Effector memory CD8-positive, alpha-beta T cell (primary cell): ENCODE data around the gene IST1.
A peak's percentile ranks its signal among the peaks of the same experiment; 100 is the strongest.

ENCODE experiments used
- ATAC-seq: fragments of 150-1000 bp; cut with Tn5 transposase; replicated peaks from 2 replicates; pipeline ENCODE4 v1.10.0; 2021; ENCODE audit warnings: mild to moderate bottlenecking, moderate library complexity
- DNase-seq, 3 experiments: peaks; one replicate each; pipeline ENCODE4 v3.0.0; 2021
- H3K27ac Mint-ChIP-seq, 2 donors: one replicate each; pipeline ENCODE4 v1.8.0; 2022; ENCODE audit warnings: mild to moderate bottlenecking in 2 of 2, mixed read lengths in 2 of 2, moderate library complexity in 2 of 2
- H3K27me3 Mint-ChIP-seq, 2 donors: one replicate each; pipeline ENCODE4 v1.8.0; 2022; ENCODE audit warnings: mixed read lengths in 2 of 2
- H3K36me3 Mint-ChIP-seq: one replicate; pipeline ENCODE4 v1.8.0; 2022; ENCODE audit warnings: mild to moderate bottlenecking, moderate library complexity, mixed read lengths; ENCODE audit not compliant: insufficient read depth
- H3K4me1 Mint-ChIP-seq, 2 donors: one replicate each; pipeline ENCODE4 v1.8.0; 2022; ENCODE audit warnings: low read depth in 2 of 2, mixed read lengths in 2 of 2
- H3K4me3 Mint-ChIP-seq, 2 donors: one replicate each; pipeline ENCODE4 v1.8.0; 2022; ENCODE audit warnings: mild to moderate bottlenecking in 2 of 2, mixed read lengths in 2 of 2, moderate library complexity in 2 of 2
- H3K9me3 Mint-ChIP-seq, 2 donors: one replicate each; pipeline ENCODE4 v1.8.0; 2022; ENCODE audit warnings: mixed read lengths in 2 of 2

The IST1 gene

GRCh38 chr16:71914802-71915201 lies 19.5 kb downstream of the IST1 start:
- H3K27ac Mint-ChIP-seq = peak overlapping the region; percentile 53 to 73
- H3K9me3 Mint-ChIP-seq = no peaks in the 10 kb centered on the region
- ATAC-seq = no peak
- peak overlapping the region in 1 of 2 donors; percentile 42 for H3K4me3 Mint-ChIP-seq
- H3K4me1 Mint-ChIP-seq = peaks cover 49 to 72% of the 10 kb centered on the region in 2 donors
- H3K27me3 Mint-ChIP-seq = no peaks in the 10 kb centered on the region
- no peak for DNase-seq
- peaks cover 60% of the 10 kb centered on the region for H3K36me3 Mint-ChIP-seq

GRCh38 chr16:71915350-71915749 lies 20.0 kb downstream of the IST1 start:
- peak overlapping the region; percentile 54 to 73 for H3K27ac Mint-ChIP-seq
- no peak for ATAC-seq
- no peaks in the 10 kb centered on the region for H3K27me3 Mint-ChIP-seq
- H3K36me3 Mint-ChIP-seq = peaks cover 62% of the 10 kb centered on the region
- peak overlapping the region; percentile 13 to 42 for H3K4me3 Mint-ChIP-seq
- DNase-seq = no peak
- peaks cover 45 to 67% of the 10 kb centered on the region in 2 donors for H3K4me1 Mint-ChIP-seq
- H3K9me3 Mint-ChIP-seq = no peaks in the 10 kb centered on the region

GRCh38 chr16:71916397-71916920 lies 21.1 kb downstream of the IST1 start:
- Mint-ChIP-seq H3K4me1 (peaks cover 42 to 64% of the 10 kb centered on the region in 2 donors), H3K4me3 (no peak overlapping the region), H3K27ac (peak overlapping the region in 1 of 2 donors; percentile 54), H3K27me3 (no peaks in the 10 kb centered on the region), H3K36me3 (peaks cover 71% of the 10 kb centered on the region), H3K9me3 (no peaks in the 10 kb centered on the region)
- DNase-seq = no peak
- ATAC-seq = no peak

- peaks cover 33 to 53% of the 10 kb centered on the region in 2 donors for H3K4me1 Mint-ChIP-seq
- H3K9me3 Mint-ChIP-seq = no peaks in the 10 kb centered on the region
- H3K4me3 Mint-ChIP-seq = no peak overlapping the region
- no peaks in the 10 kb centered on the region for H3K27me3 Mint-ChIP-seq
- peaks cover 76% of the 10 kb centered on the region for H3K36me3 Mint-ChIP-seq
- DNase-seq = no peak
- no peak for ATAC-seq
- peak overlapping the region; percentile 11 to 23 for H3K27ac Mint-ChIP-seq
These were observed 22.6 kb downstream of the IST1 start for GRCh38 chr16:71917900-71918299.

- DNase-seq = no peak
- Mint-ChIP-seq H3K27ac (peak overlapping the region in 1 of 2 donors; percentile 74), H3K4me1 (peaks cover 29 to 47% of the 10 kb centered on the region in 2 donors), H3K9me3 (no peaks in the 10 kb centered on the region), H3K27me3 (no peaks in the 10 kb centered on the region), H3K36me3 (peaks cover 87% of the 10 kb centered on the region), H3K4me3 (no peak overlapping the region)
- no peak for ATAC-seq
These were observed 23.7 kb downstream of the IST1 start for GRCh38 chr16:71919035-71919434.

GRCh38 chr16:71920658-71921057 lies 25.3 kb downstream of the IST1 start:
- H3K27me3 Mint-ChIP-seq = no peaks in the 10 kb centered on the region
- H3K4me3 Mint-ChIP-seq = no peak overlapping the region
- H3K36me3 Mint-ChIP-seq = peaks cover 96% of the 10 kb centered on the region
- peak overlapping the region in 1 of 2 donors; percentile 47 for H3K27ac Mint-ChIP-seq
- no peaks in the 10 kb centered on the region for H3K9me3 Mint-ChIP-seq
- DNase-seq = no peak
- no peak for ATAC-seq
- H3K4me1 Mint-ChIP-seq = peaks cover 21 to 36% of the 10 kb centered on the region in 2 donors

GRCh38 chr16:71923941-71924690 lies 28.8 kb downstream of the IST1 start:
- Mint-ChIP-seq H3K27ac (no peak overlapping the region), H3K27me3 (no peaks in the 10 kb centered on the region), H3K4me3 (no peak overlapping the region), H3K36me3 (peaks cover 97% of the 10 kb centered on the region), H3K9me3 (no peaks in the 10 kb centered on the region), H3K4me1 (peaks cover 7 to 14% of the 10 kb centered on the region in 2 donors)
- DNase-seq = no peak
- no peak for ATAC-seq

GRCh38 chr16:71924710-71925109 lies 29.4 kb downstream of the IST1 start:
- DNase-seq (no peak), ATAC-seq (no peak)
- no peak overlapping the region for H3K27ac Mint-ChIP-seq
- H3K4me1 Mint-ChIP-seq = peaks cover 6 to 13% of the 10 kb centered on the region in 2 donors
- H3K36me3 Mint-ChIP-seq = peaks cover 98% of the 10 kb centered on the region
- no peak overlapping the region for H3K4me3 Mint-ChIP-seq
- no peaks in the 10 kb centered on the region for H3K27me3 Mint-ChIP-seq
- H3K9me3 Mint-ChIP-seq = no peaks in the 10 kb centered on the region

- ATAC-seq = peak; percentile 21
- Mint-ChIP-seq H3K4me1 (peaks cover 6 to 13% of the 10 kb centered on the region in 2 donors), H3K36me3 (peaks cover 92% of the 10 kb centered on the region), H3K4me3 (no peak overlapping the region), H3K27me3 (no peaks in the 10 kb centered on the region), H3K27ac (peak overlapping the region in 1 of 2 donors; percentile 20), H3K9me3 (no peaks in the 10 kb centered on the region)
- no peak for DNase-seq
These were observed 32.1 kb downstream of the IST1 start for GRCh38 chr16:71927383-71927782.

- peak overlapping the region; percentile 20 to 33 for H3K27ac Mint-ChIP-seq
- no peak overlapping the region for H3K4me3 Mint-ChIP-seq
- H3K4me1 Mint-ChIP-seq = peaks cover 6 to 13% of the 10 kb centered on the region in 2 donors
- no peaks in the 10 kb centered on the region for H3K27me3 Mint-ChIP-seq
- no peak for DNase-seq
- H3K9me3 Mint-ChIP-seq = no peaks in the 10 kb centered on the region
- ATAC-seq = no peak
- peaks cover 92% of the 10 kb centered on the region for H3K36me3 Mint-ChIP-seq
These were observed 32.5 kb downstream of the IST1 start for GRCh38 chr16:71927787-71928186.

GRCh38 chr16:71929048-71929447 lies 33.7 kb downstream of the IST1 start:
- H3K27ac Mint-ChIP-seq = peak overlapping the region in 1 of 2 donors; percentile 20
- H3K27me3 Mint-ChIP-seq = no peaks in the 10 kb centered on the region
- no peaks in the 10 kb centered on the region for H3K9me3 Mint-ChIP-seq
- H3K36me3 Mint-ChIP-seq = peaks cover 84% of the 10 kb centered on the region
- H3K4me3 Mint-ChIP-seq = no peak overlapping the region
- H3K4me1 Mint-ChIP-seq = peaks cover 6 to 9% of the 10 kb centered on the region in 2 donors
- no peak for ATAC-seq
- DNase-seq = no peak

- ATAC-seq (no peak), DNase-seq (no peak)
- Mint-ChIP-seq H3K9me3 (no peaks in the 10 kb centered on the region), H3K36me3 (peaks cover 74% of the 10 kb centered on the region), H3K27ac (peak overlapping the region in 1 of 2 donors; percentile 56), H3K4me1 (peaks cover 7 to 8% of the 10 kb centered on the region in 2 donors), H3K27me3 (no peaks in the 10 kb centered on the region), H3K4me3 (no peak overlapping the region)
These were observed 34.8 kb downstream of the IST1 start for GRCh38 chr16:71930013-71930563.

- Mint-ChIP-seq H3K4me3 (no peak overlapping the region), H3K9me3 (no peaks in the 10 kb centered on the region), H3K4me1 (peaks cover 8% of the 10 kb centered on the region in 2 donors), H3K36me3 (peaks cover 70% of the 10 kb centered on the region), H3K27me3 (no peaks in the 10 kb centered on the region), H3K27ac (peak overlapping the region; percentile 25 to 35)
- ATAC-seq (no peak), DNase-seq (no peak)
These were observed 35.7 kb downstream of the IST1 start for GRCh38 chr16:71931001-71931400.

- no peaks in the 10 kb centered on the region for H3K27me3 Mint-ChIP-seq
- no peak overlapping the region for H3K4me3 Mint-ChIP-seq
- ATAC-seq = no peak
- no peaks in the 10 kb centered on the region for H3K9me3 Mint-ChIP-seq
- H3K4me1 Mint-ChIP-seq = peaks cover 6 to 7% of the 10 kb centered on the region in 2 donors
- H3K36me3 Mint-ChIP-seq = peaks cover 66% of the 10 kb centered on the region
- peak overlapping the region; percentile 25 to 35 for H3K27ac Mint-ChIP-seq
- no peak for DNase-seq
These were observed 36.3 kb downstream of the IST1 start for GRCh38 chr16:71931599-71931998.
